GM21515 (cell line): Measurements from ENCODE around the gene GCSAM.

Experiments used
- ATAC-seq: cut with Tn5 transposase; IDR thresholded peaks from one replicate; pipeline ENCODE4 v1.9.1; 2021; ENCODE audit not compliant: unreplicated experiment

The GCSAM gene

DNA sequence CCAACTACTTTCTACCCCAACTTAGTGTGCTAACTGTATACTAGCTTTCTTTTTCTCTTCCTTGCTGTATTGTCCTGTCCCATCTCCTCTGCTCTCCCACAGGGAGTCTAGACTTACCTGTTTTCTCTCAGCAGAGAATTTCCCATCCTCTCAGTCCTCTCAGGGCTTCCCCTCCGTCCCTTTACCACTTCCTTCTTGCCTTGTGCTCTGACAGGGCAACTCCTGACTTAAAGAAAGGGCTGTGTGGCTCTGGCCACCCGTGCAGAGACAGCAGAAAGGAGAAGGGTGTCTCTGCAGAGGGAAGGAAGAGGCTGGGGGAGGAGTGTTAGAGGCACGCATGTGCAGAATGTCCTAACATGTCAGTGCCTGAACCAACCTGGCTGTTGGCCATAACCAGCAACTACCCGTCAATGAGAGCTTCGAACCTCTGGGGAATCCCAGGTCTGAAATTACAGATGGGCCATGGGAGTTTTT, at the start of gene GCSAM:
Gene GCSAM (minus strand): TSS at position 274 of the 474 bp plus-strand sequence. CDS start 128 bp downstream, at position 146.
- peak; percentile 63 for ATAC-seq

DNA sequence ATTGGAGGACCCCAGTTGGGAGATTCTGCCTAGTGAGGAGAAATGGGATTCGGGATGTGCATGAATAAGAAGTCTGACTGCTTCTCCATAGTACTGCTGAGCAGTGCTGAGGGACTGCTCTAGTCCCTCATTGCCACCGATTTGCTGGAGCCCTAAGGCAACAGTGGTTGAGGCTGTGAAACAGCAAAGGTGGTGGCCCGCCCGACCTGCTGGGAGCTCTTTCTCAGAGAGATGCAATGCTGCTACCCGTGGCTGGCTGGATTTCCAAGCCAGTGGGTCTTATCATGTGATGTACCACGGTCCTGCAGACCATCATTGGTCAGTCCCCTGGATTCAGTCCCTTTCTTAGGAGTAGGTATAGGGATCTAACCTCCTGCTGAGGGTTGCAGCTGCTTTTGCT, 42.6 kb upstream of the GCSAM start:
- no peak for ATAC-seq

- no peak for ATAC-seq
Observed at GRCh38 chr3:112175037-112175436, 42.0 kb upstream of the GCSAM start.

GRCh38 chr3:112171144-112171543, 38.1 kb upstream of the GCSAM start:
- ATAC-seq = no peak

- ATAC-seq = no peak
Observed at GRCh38 chr3:112170046-112170445, 37.0 kb upstream of the GCSAM start.

DNA sequence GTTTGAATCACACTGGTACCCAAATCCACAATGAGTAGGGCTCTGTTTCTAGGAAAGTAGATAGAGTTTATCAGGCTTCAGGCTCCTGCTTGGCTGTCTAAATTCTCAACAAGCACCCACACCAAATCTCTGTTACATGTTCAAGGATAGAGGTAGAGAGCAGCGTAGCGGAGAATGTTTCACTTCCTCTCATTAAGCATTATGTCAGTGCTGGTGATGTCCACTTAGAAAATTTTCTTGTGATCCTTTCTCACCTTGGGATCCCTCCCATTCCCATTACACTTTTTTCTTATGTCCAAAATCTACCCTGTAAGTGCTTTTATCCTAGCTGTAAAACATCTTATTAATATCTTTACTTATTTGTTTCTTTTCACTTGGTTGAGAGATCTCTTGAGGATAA, 34.7 kb upstream of the GCSAM start:
- no peak for ATAC-seq

- no peak for ATAC-seq
Observed at GRCh38 chr3:112149136-112149535, 16.1 kb upstream of the GCSAM start.

DNA sequence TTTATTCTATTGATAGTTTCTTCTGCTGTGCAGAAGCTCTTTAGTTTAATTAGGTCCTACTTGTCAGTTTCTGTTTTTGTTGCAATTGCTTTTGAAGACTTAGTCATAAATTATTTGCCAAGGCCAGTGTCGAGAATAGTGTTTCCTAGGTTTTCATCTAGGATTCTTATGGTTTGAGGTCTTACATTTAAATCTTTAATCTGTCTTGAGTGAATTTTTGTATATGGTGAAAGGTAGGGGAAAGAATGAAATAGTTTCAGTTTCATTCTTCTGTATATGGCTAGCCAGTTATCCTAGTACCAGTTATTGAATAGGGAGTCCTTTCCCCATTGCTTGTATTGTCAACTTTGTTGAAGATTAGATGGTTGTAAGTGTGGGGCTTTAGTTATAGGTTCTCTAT, 10.6 kb upstream of the GCSAM start:
- ATAC-seq = no peak

- no peak for ATAC-seq
Observed at GRCh38 chr3:112143251-112143650, 10.2 kb upstream of the GCSAM start.

- no peak for ATAC-seq
Observed at GRCh38 chr3:112141293-112141692, 8.2 kb upstream of the GCSAM start.

DNA sequence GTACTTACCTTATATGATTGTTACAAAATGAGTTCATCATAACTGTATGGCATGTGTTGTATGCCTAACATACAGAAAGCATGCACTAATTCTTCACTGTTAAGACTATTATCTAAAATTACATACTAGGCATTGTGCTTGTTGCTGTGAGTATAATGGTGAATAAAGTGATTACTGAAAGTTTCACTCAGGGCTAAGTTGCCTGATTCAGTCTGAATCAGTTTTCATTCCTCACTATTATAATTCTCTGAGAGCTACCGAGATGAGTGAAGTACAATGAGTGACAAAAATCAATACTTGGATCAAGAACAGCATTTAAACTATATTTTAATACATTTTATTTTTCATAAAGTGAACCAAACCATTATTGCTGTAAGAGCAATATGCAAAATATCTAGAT, 7.5 kb upstream of the GCSAM start:
- no peak for ATAC-seq

- no peak for ATAC-seq
Observed at GRCh38 chr3:112138219-112138969, 5.3 kb upstream of the GCSAM start.

DNA sequence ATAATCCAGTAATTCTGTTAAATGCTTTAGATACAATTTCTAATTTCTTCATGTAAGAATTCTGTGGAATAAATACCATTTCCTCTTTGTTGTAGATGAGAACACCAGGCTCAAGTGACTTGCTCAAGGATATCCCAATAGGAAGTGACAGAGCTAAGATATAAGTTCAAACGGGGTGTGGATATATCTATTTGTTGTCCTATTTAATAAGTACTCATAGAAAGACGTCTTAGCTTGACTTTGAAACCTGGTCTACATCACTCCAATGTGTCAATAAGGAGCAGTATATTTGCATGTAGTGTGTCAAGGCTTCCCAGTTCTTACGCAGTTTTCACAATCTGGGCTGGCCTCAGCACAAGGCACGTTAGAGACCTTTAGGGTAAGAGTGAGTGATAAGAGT, 4.7 kb upstream of the GCSAM start:
- ATAC-seq = no peak

- no peak for ATAC-seq
Observed at GRCh38 chr3:112136959-112137693, 4.1 kb upstream of the GCSAM start.

- no peak for ATAC-seq
Observed at GRCh38 chr3:112136046-112136445, 3.0 kb upstream of the GCSAM start.

DNA sequence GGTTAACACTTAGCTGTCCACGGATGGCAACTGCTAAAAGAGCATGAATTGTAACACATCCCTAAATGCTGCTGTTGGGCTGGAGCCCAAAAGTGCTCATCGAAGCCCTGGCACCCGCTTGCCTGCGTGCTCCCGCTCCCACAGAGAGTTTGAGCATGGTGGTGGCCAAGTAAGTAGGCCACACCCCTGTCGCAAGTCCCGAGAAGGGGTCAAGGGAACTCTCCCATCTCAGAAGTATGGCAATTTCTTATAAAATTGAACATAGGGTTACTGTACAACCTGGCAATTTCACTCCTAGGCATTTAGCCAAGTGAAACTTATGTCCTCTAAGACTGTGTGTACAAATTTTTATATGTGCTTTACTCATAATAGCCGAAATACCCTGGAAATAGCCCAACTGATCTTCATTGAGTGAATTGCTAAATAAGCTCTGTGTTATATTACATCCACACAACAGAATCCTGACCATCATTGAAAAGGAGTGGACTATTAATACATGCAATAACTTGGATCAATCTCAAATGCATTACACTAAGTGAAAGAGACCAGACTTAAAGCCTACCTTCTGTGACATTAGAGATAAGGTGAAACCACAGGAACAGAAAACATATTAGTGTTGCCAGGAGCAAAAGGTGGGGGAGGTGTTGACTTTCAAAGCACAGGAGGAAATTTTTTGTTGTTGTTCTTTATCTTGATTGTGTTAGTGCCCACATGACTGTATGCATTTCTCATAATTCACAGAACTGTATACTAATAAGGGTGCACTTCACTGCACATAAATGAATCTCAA, 1.5 kb upstream of the GCSAM start:
- ATAC-seq = no peak

DNA sequence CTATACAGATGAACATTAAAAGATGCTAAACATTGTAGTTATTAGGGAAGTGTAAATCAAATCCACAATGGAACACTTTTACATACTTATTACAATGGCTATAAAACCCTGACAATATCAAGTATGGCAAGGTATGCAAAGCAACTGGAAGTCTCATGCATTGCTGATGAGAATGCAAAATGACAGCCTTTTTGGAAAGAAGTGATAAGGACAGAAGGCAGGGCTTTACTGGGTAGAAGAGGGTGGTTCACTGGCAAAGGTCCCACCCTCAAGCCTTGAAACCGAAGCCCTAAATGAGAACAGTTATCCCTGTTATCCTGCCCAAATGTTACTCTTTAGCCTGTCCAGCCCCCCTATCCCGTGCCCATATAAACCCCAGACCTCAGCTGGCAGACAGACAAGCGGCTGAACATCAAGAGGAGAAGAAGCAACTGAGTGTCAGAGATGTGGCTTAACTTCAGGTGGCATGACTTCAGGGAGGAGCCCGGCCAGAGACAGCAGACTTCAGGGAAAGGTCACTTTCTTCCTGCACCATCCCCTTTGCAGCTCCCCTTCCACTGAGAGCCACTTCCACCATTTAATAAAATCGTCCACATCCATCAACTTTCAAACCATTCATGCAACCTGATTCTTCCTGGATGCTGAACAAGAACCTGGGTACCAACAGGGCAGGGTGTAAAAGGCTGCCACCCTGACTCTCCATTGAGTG, 732 bp upstream of the GCSAM start:
- no peak for ATAC-seq

DNA sequence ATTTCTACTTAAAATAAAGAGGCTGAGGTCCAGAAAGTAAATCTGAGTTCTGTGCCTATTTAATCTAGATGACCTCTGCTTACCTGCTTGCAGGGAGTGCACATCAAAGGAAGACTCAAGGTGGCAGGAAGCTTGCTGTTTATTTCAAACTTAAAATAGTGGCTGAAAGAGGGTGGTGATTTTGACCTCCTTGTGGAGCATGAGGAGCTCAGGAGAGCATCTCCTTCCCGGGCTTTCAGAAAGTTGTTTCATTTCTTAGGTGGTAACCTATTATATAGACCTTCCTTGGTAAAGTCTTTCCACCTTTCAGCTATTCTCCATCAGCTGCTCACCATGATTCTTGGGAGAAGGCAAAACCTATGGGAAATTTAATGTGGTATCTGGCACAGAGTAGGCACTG, 494 bp downstream of the GCSAM start:
- no peak for ATAC-seq

DNA sequence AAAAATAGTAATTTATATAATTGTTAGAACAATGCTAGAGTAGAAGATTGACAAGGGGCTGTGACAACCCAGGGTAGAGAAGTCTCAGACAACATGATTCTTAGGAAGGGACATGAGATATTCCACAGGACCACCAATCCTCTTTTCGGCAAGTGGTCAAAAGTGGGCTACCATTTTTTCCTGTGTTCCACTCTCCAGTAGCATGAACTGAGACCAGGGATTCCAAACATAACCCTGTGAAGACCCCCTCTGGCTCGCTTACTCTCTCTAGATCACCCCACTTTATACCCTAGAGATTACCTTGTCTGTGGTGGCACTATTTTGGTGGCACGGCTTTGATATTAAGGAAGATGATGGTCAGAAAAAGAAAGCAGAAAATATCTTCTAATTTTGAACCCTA, 960 bp downstream of the GCSAM start:
- ATAC-seq = no peak

DNA sequence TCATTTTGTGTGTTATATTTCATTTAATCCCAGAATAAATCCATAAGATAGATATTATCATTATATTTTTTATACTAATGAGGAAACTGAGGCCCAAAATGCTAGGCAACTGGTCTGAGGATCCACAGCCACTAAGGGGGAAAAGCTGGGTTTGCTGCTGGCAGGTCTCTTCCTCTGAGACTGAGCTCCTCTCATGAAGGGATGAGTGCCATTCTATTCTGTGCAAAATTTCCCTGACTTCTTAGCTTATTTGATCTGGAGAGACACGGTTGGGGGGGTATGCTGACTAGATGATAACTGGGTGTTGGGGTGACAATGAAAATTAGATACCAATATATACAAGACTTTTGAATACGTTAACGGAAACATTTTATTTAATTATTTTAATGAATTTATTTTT, 1.9 kb downstream of the GCSAM start:
- no peak for ATAC-seq

GRCh38 chr3:112130638-112130993, 2.4 kb downstream of the GCSAM start:
- no peak for ATAC-seq
